Activated CD8-positive, alpha-beta memory T cell treated with anti-CD3 and anti-CD28 coated beads for 48 hours (primary cell): Measurements from ENCODE around the gene LINGO4.

Source experiments
- DNase-seq, 3 experiments: peaks; one replicate each; pipeline ENCODE4 v3.0.0-alpha.2; 2020; ENCODE audit warnings: low read depth in 2 of 3, low spot score in 2 of 3

Gene LINGO4, protein sequence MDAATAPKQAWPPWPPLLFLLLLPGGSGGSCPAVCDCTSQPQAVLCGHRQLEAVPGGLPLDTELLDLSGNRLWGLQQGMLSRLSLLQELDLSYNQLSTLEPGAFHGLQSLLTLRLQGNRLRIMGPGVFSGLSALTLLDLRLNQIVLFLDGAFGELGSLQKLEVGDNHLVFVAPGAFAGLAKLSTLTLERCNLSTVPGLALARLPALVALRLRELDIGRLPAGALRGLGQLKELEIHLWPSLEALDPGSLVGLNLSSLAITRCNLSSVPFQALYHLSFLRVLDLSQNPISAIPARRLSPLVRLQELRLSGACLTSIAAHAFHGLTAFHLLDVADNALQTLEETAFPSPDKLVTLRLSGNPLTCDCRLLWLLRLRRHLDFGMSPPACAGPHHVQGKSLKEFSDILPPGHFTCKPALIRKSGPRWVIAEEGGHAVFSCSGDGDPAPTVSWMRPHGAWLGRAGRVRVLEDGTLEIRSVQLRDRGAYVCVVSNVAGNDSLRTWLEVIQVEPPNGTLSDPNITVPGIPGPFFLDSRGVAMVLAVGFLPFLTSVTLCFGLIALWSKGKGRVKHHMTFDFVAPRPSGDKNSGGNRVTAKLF

DNA sequence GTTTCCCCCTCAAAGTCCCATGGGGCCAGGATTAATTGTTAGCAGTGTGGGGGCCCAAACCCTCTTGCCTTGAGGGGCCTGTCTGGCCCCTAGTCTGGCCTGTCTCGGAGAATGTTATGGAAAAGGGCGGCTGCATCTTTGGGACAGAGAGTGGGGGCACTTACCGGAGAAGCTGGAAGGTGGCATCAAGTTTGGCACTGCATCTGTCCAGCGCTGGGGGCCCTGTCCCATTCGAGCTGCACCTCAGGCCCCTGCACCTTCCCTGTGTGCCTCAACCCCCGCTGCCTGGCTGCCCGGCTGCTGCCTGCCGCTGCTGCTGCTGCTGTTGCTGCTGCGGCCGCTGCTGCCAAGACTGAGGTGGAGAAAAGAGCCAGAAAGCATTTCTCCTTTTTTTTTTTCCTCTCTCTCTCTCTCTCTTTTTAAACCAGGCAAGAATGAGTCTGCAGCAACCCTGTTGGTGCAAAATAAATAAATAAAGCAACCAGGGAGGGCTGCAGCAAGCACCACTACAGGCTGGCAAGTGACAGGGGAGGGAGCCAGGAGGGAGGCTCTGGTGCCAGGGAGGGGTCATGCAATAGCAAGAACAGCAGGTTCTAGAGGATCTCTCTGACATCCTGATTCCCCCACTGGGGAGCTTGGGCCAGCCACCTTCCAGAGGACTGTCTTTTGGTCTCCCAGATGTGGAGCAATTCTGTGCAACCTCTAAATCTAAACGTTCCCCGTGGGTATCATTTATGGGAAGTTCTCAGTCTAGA lies at the start of gene LINGO4:
TSS of gene LINGO4 (minus strand) at position 354 of the 755 bp plus-strand sequence. CDS start 2,715 bp downstream, outside the sequence.
- DNase-seq, result no peak

DNA sequence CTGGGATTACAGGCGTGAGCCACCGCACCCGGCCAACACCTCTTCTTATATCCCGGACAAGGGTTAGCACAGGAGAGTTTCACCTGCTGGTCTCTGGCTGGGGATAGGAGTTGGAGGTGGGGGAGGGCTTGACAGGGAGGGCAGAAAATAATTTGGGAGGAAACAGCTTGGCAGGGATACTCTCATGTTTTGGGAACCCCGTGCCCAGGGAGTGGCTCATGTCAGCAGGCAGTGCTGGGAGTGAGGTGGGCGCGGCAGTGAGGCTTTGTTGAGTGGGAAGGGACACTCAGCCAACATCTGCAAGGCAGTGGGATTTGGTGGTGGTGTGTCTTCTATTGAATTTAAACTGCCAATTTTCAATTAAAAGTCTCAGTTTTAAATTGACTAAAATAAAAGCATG lies 49.4 kb upstream of the LINGO4 start:
- DNase-seq, result no peak

DNA sequence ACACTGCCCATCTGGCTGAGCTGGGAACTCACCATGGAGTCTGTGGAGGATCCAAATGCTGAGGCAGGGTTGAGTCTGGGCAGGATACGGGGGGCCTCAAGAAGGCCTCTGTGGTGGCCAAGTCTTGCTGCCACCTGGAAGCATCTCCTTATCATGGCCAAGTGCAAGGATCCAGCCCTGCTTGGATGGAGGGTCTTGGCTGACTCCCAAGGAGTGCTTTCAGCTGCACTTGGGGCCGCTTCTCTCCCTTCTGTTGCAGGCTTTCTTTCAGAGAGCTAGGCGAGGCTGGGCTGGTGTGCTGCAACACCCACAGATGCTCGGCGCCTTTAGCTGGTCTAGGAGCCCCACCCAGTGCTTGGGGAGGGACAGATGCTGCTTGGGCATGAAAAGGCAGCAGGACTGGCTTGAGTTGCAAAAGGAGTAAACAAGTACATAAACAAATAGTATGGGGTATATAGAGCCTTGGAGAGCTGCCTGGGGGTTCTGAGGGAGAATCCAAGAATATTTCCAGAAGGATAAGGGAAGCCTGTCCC lies 48.3 kb upstream of the LINGO4 start, which contains the start of gene THEM5:
TSS of gene THEM5 (minus strand) at position 302 of the 533 bp plus-strand sequence. CDS start at position 155, 147 bp downstream.
- DNase-seq, result no peak

DNA sequence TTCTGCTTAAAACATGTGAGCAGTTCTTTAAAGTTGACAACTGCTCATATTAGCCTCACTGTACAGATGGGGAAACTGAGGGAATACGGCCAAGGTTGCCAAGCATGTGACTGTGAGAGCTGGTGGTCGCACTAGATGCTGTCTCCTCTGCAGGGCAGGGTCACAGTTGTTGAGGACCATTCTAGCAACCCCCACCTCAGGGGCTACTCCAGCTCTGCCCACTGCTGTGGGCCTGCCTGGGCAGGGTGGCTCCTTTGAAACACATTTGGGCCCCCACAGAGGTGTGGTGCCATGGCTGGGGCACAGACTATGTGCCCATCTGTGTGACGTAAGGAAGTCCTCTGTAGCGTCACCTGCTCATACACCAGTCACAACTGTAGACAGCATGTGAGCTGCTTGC lies 47.5 kb upstream of the LINGO4 start:
- no peak for DNase-seq

DNA sequence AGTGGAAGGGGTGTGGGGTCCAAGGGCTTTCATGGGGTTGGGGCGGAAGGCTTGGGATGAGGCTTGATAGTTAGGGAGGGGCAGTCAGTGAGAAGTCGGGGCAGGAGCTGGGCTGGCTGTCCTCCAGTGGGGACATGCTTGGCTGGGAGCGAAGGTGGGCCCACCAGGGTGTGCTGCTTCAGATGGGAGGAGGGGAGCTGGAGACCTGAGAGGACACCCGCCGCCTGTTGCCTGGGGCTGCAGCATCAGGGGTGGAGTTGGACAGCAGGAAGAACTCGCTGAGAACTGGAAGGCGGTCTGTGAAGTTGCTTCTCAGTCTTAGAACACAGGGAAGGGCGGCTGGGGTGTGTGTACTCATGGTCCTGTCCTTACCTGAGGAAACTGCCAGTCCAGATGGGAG lies 46.7 kb upstream of the LINGO4 start:
- DNase-seq, result no peak

DNA sequence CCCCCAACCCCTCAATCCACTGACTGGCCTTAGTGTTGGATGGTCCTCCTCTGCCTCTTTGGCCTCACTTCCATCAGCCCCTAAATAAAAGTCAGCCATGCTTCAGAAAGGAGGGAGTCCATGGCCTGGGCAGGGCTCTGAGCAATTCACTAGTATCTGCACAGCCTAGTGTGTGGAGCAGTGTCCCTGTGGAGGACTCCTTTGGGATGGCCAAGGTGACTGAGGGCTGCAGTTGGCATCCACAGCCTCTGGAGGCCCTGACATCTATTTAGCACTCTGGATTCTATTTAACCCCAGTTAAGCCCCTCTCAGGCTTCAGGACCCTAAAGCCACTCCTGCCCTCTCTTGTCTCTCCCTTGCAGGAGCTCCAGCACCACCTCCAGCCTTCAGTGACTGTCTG lies 44.7 kb upstream of the LINGO4 start:
- DNase-seq, result no peak

DNA sequence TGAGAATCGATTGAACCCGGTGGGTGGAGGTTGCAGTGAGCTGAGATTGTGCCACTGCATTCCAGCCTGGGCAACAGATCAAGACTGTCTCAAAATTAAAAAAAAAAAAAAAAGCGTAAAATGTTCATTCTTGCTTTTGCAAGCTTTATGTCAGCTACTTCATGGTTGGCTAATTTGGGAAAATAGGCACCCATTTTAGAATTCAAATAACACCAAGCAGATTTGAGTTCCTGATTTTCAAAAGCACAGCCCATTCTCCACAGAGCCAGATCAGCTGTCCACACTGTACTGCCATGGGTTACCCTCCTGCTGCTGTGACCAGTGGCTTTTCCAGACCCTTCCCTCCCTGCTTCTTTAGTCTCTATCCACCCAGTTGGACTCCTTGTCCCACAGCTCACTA lies 43.9 kb upstream of the LINGO4 start:
- DNase-seq, result no peak

DNA sequence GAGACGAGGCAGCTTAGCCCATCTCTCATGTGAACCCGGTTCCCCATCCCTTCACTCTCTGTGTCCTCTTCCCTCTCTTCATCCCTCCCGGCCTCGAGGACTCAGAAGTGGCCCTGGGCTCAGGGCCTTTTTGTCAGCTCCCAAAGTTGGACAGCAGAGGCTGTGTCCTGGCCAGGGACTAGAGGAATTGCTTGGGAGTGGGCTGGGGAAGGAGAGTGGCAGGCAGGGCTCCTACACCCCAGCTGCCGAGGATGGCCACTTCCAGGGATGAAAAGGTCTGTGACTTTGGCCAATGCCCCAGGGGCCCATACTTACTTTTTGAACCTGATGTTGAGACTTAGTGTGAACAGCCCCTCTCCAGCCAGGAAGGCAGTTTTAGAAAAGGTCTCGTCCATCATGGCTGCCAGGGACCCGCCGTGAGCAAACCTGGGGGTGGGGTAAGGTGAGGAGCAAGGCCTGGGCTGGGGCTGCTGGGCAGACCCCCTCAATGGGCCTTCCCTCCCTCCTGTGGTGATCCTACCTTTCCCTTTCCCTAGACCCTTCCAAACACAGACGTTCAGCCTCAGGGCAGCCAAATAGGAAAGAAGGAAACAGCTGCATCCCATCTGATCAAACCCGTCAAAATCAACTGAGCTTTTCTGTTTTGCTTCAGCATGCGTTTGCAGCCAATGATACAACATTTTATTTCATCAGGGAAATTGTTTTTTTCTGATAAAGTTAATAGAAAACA lies 42.8 kb upstream of the LINGO4 start:
- no peak for DNase-seq

DNA sequence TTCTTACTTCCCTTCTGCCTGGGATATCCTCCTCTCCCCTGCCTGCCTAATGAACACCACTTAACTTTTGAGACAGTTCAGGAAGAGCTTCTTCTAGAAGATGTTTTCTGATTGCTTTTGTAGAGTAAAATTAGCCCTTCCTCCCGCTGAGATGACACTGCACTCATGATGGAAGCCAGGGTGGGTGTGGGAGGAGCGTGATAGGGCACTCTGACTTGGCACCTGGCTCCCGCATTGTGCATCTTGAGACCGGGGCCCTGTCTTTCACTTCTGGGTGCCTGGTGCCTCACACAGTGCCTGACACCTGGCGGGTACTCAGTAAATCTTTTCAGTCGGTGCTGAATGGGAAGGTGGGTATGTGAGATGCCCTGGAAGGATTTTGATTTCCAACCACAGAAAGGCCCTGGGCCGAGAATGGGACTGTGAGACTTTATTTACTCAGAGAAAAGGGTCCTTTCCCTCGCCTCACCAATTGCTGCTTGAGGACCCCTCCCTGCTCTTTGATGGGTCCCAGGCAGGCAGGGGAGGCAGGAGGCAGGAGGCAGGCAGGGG lies 41.5 kb upstream of the LINGO4 start:
- DNase-seq, result no peak

DNA sequence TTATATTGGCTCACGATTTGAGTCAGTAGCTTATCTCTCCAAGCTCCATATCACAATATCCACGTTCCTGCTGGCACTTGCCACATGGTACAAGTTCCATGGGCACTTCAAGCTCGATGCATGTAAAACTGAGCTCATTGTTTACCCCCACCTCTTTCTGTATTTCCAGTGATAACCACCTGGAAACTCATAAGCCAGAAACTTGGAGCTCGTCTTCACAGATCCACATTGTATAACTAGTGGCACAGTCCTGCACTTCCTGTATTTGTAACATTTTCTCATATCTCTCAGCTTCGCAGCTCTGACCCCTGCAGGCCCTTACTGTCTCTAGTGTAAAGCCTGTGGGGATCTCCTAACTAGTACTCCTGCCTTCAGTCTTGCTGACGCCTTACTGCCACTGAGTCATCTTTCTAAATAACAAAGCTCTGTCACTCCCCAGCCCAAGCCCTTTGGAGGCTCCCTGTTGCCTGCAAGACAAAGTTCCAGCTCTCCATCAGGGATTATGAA lies 40.9 kb upstream of the LINGO4 start:
- DNase-seq, result no peak

DNA sequence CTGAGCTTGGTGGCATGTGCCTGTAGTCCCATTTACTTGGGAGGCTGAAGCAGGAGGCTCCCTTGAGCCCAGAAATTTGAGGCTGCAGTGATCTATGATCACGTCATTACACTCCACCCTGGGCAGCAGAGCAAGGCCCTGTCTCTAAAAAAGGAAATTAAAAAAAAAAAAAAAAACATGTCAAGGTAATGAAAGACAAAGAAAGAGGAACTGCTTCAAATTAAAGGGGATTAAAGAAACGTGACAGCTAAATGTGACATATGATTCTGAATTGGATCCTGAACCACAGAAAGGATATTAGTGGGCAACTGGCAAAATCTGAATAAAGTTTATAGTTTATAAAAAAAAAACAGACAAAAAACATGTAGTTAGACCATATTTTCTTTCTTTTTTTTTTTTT lies 38.2 kb upstream of the LINGO4 start:
- no peak for DNase-seq

DNA sequence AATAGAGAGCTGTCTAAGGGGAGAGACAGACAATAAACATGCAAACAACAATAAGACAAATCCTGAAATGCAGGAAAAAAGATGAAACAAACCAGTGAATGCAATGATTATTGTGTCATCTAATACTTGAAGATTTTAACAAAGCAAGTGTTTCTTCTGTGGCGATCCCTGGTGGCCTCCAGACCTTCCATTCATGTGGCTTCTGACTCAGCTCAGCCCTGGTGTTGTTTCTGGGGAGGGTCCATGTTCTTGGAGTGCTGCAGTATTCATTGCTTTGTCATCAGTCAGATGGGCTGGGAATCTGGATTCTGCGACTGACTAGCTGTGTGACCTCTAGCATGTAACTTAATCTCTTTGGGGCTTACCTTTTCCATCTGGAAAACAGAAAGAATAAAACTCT lies 35.9 kb upstream of the LINGO4 start:
- no peak for DNase-seq

DNA sequence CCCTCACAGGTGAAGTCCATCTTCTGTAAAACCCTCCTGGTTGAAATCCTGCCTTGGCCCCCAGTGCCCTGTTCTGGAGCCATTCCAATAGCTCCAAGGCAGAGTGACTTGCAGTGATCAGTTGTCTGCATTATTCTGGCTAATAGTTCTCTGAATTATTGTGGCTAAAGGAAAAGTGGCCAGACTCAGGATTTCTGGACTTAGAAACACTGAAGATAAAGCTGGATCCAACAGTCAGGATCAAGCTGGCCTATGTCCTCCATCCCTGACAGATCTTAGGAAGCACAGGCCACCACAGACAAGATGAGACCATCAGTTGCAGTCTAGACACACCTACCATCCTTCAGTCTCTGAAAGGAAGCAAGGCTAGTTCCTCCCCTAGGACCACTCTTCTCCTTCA lies 35.2 kb upstream of the LINGO4 start:
- no peak for DNase-seq

DNA sequence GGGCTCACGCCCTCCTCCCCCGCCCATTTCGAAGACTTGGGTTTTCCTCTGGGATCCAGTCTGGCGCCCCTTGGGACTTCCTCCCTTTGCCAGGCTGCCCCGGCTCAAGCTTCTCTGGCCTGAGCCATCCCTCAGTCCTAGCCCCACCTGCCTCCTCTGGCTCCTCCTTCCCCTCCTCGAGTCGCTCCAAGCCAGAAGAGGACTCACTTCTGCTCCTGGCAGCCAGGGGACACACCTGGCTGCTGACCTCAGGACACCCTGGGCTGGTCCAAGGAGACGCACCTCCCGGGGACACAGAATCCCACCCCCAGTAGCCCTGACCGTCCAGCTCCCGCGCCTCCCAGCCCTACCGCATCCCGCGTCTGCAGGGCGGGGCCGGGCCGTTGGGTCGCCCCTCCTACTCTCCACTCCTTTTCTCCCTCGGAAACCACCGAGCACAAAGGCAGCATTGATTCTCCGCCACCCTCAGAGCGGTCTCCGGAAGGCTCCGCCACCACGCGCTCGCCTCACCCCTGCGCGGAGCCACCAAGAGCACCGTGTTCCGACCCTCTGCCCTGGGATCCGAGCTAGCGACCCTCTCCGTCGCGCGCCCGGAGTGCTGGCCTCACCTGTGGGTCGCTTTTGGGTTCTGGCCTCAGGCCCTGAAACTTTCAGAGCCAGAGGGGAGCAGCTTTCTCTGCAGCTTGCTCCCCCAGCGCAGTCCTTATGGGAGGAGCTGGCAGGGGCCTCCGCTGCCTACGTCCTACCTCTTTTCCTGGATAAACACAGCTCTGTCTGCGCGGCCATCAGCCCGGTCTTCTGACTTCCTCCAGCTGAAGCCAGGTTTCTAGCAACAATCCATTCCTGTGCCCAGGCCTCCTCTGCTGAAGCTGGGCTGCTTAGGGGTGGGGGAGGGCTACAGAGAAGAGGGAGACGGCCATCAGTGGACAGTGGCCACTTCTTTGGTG lies 34.5 kb upstream of the LINGO4 start, which contains the start of gene C2CD4D:
TSS of gene C2CD4D (minus strand) at position 364 of the 947 bp plus-strand sequence. CDS start 831 bp downstream, outside the sequence.
- DNase-seq, result peak in 1 of 3 experiments; percentile 55

DNA sequence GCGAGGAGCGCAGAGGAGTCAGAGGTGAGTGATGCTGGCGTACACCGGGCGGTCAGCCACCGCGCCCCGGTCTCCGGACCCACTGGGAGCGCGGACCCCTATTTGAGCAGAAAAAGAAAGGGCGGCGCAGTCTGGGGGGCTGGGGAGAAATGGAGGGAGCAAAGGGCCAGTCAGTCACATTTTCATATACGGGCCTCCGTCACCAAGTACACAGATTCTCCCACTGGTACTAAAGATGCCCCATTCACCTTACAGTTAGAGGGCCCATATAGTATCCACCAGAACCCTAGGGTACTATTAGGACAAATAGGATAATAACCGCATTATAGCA lies 33.8 kb upstream of the LINGO4 start:
- no peak for DNase-seq

DNA sequence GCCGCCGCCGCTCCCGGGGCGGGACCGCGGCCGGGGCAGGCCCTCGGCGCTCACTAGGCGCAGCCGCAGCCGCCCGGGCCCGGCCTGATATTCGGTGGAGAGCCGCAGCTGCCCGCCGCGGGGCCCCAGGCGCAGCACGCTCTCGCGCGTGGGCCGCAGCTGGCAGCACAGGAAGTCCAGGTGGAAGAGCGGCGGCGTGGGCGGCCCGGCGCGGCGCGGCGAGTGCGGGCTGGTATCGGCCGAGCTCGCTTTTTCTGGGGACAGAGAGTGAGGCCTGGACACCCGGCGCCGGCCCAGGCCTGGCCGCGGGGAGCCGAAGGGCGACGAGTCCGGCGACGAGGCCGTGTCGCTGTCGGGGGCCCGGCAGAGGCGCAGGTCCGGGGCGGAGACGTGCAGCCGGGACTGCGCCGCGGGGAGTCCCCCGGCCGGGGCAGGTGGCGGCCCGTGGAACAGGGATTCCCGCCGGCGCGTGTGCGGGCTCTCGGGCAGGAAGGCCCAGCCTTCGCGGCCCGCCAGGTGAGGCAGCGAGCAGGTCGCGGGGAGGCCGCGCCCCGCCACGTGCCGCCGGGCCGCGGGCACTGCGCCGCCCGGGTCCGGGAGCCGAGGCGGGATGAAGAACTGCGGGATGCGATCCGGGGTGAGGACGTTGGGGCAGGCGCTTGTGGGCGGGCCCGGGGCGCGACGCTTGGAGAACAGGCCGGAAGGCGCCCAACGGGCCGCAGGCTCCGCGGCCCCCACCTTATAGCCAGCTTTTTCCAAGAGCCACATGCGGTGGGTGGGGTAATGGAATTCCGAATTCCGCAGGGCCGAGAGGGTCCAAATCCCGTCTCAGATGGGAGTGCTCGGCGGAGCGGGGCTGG lies 33.2 kb upstream of the LINGO4 start:
- no peak for DNase-seq

DNA sequence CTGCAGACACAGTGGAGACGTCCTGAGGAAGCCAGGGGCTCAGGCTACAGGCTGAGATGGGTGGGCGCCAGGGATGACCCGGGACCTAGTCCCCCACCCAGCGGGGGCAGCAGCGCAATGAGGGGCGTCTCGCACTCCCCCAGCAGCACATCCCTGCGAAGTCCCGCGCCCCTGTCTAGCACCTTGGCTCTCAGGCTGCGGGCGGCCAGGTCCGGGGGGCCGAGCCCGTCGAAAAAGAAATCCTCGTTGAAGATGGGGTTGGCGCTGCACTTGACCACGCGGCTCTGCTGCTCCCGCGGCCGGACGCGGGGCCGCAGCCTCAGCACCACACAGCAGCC lies 32.6 kb upstream of the LINGO4 start:
- no peak for DNase-seq

DNA sequence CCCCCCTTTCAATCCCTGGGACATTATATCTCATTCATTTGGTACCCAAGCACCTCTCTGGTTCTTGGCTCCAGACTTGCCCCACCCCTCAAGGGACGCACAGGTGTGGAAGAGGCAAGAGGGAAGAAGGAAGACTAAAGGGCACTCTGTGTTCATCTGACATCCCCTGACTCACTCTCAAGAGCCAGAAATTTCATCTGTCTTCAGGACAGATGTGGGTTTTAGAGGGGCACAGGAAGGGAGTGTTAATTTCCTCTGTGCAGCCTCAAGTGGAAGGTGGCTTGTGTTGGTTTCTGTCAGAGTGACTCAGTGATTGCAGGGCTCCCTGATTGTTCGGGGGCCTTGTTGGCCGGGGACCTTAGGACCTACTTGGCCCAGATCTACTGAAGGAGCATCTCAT lies 32.0 kb upstream of the LINGO4 start:
- DNase-seq, result no peak

DNA sequence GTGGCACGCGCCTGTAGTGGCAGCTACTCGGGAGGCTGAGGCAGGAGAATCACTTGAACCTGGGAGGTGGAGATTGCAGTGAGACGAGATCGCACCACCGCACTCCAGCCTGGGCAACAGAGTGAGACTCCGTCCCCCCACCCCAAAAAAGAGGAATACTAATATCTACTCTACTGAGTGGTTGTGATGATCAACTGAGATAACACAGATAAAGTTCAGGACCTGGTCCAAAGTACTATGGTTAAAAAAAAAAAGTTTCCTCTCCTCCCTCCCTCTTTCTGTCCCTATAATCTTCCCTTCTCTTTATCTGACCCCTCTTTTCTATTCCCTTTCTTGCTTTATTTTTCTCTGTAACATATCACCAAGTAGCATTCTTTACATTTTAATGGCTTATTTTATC lies 30.4 kb upstream of the LINGO4 start:
- DNase-seq, result no peak
